HPDE6-E6E7 (cell line): ENCODE data around the gene ATP6AP1.
"Not testable (repeated sequence)": the region's sequence is repeated elsewhere in the genome, so short reads cannot be mapped to it uniquely, and the experiment has no call there.

ENCODE experiments used
- DNase-seq: peaks from one replicate; pipeline ENCODE4 v3.0.0; 2011; ENCODE audit warnings: missing footprints; ENCODE audit errors: extremely low spot score

The ATP6AP1 gene

DNA sequence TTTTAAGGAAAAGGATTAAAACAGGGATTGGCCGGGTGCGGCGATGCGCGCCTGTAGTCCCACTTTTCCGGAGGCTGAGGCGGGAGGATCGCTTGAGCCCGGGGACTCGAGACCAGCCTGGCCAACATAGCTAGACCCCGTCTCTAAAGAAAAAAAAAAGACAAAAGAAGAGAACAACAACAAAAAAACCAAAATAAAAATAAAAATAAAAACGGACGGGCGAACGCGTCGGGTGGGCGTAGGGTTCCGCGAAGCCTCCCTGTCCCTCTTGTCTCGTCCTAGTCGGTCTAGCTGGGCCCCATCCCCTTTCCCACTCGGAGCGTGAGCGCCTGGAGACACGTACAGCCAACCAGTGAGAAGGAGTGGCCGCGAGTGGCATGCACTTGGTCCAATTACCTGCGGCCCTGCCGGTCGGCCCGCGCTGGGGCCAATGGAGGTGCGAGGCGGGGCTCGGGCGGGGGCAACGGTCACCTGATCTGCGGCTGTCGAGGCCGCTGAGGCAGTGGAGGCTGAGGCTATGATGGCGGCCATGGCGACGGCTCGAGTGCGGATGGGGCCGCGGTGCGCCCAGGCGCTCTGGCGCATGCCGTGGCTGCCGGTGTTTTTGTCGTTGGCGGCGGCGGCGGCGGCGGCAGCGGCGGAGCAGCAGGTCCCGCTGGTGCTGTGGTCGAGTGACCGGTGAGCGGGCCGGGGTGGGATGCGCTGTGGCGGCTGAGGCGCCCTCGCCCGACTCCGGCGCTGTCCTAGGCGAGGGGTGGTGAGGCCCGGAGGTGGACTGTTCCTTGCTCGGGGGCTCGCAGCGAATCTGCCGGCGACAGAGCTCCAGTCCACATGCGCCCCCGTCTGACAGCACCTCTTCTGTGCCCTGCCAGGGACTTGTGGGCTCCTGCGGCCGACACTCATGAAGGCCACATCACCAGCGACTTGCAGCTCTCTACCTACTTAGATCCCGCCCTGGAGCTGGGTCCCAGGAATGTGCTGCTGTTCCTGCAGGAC, at the start of gene ATP6AP1:
Gene ATP6AP1 (plus strand): TSS at position 502 of the 996 bp plus-strand sequence. CDS start 16 bp downstream, at position 518.
- peak; percentile 99 for DNase-seq

GRCh38 chrX:154378799-154379568, 49.5 kb upstream of the ATP6AP1 start, which contains the start of gene EMD:
Gene EMD, plus strand, starts transcription at chrX:154379295. Its CDS starts 190 bp downstream, at chrX:154379485.
- peak; percentile 91 for DNase-seq

GRCh38 chrX:154379569-154379951, 48.9 kb upstream of the ATP6AP1 start:
- DNase-seq: no peak

DNA sequence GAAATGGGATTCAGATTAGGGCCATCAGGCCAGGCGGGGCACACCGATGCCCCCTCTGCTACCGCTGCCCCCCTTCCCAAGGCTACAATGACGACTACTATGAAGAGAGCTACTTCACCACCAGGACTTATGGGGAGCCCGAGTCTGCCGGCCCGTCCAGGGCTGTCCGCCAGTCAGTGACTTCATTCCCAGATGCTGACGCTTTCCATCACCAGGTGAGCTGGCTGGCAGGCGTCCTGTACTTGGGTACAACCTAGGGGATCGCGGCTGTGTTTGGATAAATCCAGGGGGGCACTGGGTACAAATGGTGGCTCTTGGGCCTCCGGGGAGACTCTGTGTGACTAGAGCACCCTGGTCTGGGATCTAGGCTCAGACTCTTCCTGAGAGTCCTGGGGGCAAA, 48.3 kb upstream of the ATP6AP1 start:
- no peak for DNase-seq

- no peak for DNase-seq
Measured at GRCh38 chrX:154380787-154381186, 47.7 kb upstream of the ATP6AP1 start.

DNA sequence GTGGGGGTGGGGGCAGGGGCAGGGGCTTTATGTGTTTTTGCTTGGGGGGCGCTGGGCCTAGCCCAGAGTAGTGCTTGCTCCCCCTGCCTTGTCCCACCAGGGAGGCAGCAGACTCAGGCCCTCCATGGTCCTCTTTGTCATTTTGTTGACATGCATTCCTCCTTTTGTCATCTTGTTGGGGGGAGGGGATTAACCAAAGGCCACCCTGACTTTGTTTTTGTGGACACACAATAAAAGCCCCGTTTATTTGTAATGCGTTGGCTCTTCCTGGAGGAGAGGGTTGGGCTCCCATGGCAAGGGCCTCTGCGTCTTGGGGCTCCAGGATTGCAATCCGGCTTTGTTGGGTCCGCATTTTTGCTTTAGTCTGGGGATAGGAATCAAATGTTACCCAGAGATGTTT, 47.2 kb upstream of the ATP6AP1 start:
- no peak for DNase-seq

DNA sequence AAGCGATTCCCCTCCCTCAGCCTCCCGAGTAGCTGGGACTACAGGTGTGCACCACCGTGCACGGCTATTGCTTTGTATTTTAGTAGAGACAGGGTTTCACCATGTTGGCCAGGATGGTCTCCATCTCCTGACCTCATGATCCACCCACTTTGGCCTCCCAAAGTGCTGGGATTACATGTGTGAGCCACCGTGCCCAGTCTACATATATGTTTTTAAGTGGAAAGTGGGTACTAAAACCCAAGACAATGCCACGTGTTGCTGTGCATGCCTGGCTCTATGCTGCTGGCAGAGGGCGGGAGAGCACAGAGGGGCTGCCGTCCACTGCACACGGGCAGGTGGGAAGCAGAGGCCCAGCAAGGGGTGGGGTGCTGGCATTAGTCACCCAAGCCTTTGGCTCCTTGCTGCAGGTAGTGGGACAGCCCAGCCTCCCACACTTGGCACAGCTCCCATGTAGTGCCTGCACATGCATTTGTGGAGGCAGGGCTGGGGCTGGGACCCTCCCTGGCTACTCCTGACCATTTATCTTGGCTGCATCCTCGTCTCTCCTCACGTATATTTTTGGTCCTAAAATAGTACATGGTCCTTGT, 45.9 kb upstream of the ATP6AP1 start:
- no peak for DNase-seq

- no peak for DNase-seq
Measured at GRCh38 chrX:154383359-154384283, 44.9 kb upstream of the ATP6AP1 start.

DNA sequence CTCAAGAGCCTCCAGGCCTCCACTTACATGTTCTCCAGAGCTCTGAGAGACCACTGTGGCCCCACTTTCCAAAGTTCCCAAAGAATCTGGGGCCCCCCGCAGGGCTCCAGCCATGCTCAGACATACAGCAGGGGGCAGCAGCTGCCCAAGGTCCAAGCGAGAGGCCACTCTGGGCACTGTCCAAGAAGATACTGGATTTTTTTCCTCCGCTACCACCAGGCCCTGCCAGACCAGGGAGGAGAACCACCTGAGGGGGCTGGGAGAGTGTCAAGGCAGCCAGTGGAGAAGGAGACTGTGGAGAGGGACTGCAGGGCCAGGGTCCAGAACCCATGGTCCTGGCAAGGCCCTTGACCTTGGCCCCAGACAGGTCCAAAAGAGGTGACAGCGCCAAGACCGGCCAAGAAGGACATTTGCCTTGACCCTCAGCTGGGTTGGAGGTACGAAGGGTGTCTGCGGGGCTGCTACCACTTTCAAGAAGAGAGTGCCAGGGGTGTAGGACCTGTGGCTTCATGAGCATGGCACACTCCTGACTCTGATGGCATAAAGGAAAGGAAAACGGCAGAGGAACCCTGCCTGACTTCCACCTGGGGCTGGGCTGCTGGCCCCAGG, 44.1 kb upstream of the ATP6AP1 start:
- no peak for DNase-seq

DNA sequence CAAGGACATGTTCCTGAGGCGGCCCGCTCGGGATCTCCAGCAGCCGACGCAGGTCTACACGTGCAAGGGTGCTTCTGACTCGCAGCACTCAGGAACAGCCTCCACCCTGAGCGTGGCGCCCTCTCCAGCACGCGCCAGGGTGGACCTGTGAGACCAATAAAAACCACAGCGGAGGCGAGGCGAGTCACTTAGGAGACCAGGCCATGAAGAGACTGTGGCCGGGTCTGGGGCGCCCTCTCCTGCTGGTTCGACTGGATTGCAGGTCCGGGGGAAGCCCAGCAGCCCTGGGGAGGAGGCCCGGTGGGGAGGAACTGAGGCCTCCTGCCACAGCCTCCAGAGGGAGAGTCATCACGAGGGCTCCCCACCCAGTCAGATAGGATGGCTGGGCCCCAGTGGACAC, 40.4 kb upstream of the ATP6AP1 start:
- not testable (repeated sequence) for DNase-seq

- not testable (repeated sequence) for DNase-seq
Measured at GRCh38 chrX:154388649-154389048, 39.8 kb upstream of the ATP6AP1 start.

DNA sequence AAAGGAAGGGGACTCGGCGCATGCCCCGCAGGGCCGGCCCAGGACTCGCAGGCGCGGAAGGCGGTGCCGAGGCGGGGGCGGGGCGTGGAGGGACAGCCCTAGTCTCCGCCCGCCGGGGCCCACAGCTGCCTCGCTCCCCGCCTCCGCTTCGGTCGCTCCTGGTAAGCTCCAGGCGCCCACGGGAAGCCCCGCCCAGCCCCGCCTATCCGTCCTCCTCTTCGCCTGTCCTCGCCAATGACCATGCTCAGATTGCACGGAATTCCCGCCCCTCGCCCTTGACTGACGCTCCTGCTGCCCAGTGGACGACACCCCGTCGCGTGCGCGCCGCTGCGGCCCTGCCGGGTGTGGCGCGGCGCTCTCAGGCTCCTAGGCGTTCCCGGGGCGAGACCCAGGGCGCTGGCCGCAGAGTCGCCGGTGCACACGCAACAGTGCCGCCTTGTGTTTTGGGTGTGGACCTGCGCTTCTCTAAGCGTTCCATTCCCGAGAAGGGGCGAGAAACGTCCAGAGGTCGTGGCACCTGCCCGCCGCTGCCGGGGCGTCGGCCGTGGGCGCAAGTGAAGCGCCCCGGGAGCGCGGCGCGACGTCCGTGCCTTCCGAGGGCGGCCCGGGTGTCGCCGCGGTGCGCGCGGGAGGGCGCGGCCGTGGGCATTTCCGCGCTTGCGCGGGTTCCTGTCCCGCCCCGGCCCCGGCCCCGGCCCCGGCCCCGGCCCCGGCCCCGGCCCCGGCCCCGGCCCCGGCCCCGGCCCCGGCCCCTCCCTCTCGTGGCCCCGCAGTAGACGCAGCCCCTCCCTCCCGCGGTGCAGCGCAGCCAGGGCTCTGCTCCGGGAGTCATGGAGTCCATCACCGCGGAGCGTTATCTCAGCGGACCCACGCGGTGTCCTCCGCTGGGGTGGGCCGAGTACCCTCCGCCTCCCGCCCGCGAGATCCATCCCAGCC, 38.4 kb upstream of the ATP6AP1 start:
- DNase-seq: not testable (repeated sequence)

- not testable (repeated sequence) for DNase-seq
Measured at GRCh38 chrX:154396363-154396762, 32.1 kb upstream of the ATP6AP1 start.

- DNase-seq: peak; percentile 74
Measured at GRCh38 chrX:154396973-154397887, 31.2 kb upstream of the ATP6AP1 start.

DNA sequence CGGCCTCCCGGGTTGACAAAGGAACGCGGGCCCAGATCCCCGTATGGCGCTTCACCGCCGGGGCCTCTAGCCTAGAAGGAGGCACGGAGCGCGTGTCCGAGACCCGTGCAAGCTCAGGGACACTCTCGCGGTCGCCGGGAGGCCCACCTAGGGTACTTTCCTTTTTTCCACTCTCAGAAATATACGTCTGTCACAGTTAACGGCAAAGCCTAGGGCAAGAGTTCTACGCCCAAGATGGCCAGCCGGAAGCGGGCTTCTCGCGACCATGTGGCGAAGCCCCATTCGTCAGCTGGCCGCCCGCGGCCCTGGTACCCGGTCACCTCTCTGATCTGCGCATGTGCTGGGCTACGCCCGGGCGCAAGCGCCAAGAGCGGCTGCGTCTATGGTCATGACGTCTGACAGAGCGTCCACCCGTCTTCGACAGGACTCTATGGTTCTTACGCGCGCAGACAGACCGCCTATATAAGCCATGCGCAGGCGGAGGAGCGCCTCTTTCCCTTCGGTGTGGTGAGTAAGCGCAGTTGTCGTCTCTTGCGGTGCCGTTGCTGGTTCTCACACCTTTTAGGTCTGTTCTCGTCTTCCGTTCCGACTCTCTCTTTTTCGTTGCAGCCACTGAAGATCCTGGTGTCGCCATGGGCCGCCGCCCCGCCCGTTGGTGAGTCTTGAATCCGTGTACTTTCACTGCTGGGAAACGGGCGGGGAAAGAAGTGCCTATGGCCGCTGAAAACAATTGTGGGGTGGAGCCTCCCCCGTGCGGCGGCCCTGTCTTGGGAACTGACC, 30.4 kb upstream of the ATP6AP1 start, which contains the start of gene RPL10:
Gene RPL10 (plus strand): TSS at position 490 of the 780 bp plus-strand sequence. CDS start 143 bp downstream, at position 633.
- peak; percentile 100 for DNase-seq

GRCh38 chrX:154398668-154399526, 29.6 kb upstream of the ATP6AP1 start:
- no peak for DNase-seq
